Vagina (tissue), 2 donors: ENCODE results near the gene METTL21C. TPM values are rescaled to one million over a fixed set of nuclear protein-coding genes. Genes with fewer than 3 reads are reported as not detected.

Experiments
- DNase-seq, 2 donors: peaks; one replicate each; pipeline ENCODE4 v3.0.0-alpha.2; 2017; ENCODE audit errors: extremely low spot score in 2 of 2
- H3K27ac ChIP-seq: fragments of 200-600 bp; sonication (generic); one replicate; pipeline ENCODE4 v1.5.1; 2019
- H3K27me3 ChIP-seq: fragments of 200-600 bp; sonication (generic); one replicate; pipeline ENCODE4 v1.5.1; 2019
- H3K36me3 ChIP-seq, 2 donors: fragments of 200-600 bp; sonication (generic); one replicate each; pipeline ENCODE4 v1.5.1; 2017 to 2019
- H3K4me1 ChIP-seq: fragments of 200-600 bp; sonication (generic); one replicate; pipeline ENCODE4 v1.5.1; 2019
- H3K4me3 ChIP-seq, 2 donors: fragments of 200-600 bp; sonication (generic); 1 replicate in 1 of 2; 2 replicates in 1 of 2; pipeline ENCODE4 v1.5.1; 2016 to 2019
- H3K9me3 ChIP-seq: fragments of 200-600 bp; sonication (generic); one replicate; pipeline ENCODE4 v1.5.1; 2019
- CTCF ChIP-seq, 3 experiments: fragments of 450-650 bp in 2 of 3; fragments of 200-600 bp in 1 of 3; sonication (generic) in 1 of 3; IDR thresholded peaks; one replicate each; pipeline ENCODE4 v1.5.1; 2017 to 2019; ENCODE audit warnings: antibody characterized with exemption in 3 of 3, mild to moderate bottlenecking in 2 of 3, moderate library complexity in 2 of 3
- POLR2A ChIP-seq, 2 donors: fragments of 450-650 bp; IDR thresholded peaks; one replicate each; pipeline ENCODE4 v1.6.1; 2017; ENCODE audit warnings: antibody characterized with exemption in 2 of 2, mild to moderate bottlenecking in 2 of 2, moderate library complexity in 2 of 2
- POLR2AphosphoS5 ChIP-seq, 2 donors: sonication (generic); formaldehyde crosslinking; IDR thresholded peaks; one replicate each; pipeline ENCODE4 v1.9.0; 2017; ENCODE audit warnings: antibody characterized with exemption in 2 of 2, mild to moderate bottlenecking in 2 of 2, low read depth in 1 of 2; ENCODE audit not compliant: insufficient read depth in 1 of 2
- intact Hi-C: fragments of 100-400 bp; cut with DNase I; formaldehyde crosslinking; loops from one replicate; pipeline ENCODE4 v1.15.1; 2023
- total RNA-seq: library from RNA; depleted of rRNA; stranded (reverse); fragments of >200 nt; gene quantifications from one replicate; pipeline ENCODE4 v1.2.3, GENCODE V29; 2016

The METTL21C gene
- total RNA-seq, 1 donor from 2014 or later = not detected

DNA sequence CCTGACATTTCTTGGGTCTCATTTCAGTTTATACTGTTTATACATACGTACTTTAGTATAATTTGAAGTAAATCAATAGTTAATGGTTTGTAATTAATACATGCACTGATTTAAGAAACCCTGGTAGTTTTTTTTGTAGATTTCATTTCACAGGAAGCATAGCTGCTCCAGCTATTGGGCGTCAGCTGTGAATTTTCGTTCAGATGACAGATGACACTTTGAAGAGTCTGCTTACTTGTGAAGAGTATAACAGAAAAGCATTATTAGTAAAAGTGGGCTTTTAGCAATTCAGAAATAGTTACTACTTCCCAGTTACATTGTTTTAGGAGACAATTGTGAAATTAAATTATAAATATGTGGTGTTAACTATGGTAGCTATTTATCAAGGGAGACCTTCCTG, 44.4 kb downstream of the METTL21C start:
- Histone ChIP-seq H3K36me3 (peaks cover 0 to 20% of the 10 kb centered on the region in 2 donors), H3K9me3 (no peaks in the 10 kb centered on the region)
- intact Hi-C loops = no loop called here

DNA sequence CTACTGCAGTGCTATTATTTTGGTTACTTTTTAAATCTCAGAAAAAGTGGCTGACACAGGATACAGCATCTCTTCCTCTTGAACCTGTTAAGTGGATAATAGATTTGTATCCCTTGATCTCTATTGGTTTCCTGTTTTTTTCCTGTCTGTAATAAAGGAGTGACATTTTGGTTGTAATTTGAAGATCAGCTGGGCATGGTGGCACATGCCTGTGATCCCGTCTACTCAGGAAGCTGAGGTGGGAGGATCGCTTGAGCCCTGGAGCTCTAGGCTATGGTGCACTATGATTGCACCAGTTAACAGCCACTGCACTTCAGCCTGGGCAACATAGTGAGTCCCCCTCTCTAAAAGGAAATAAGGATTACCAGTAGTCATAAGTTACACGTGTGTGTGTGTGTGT, 46.8 kb downstream of the METTL21C start:
- Histone ChIP-seq H3K27ac (no peak overlapping the region), H3K9me3 (no peaks in the 10 kb centered on the region), H3K4me1 (no peaks in the 10 kb centered on the region), H3K36me3 (peaks cover 0 to 29% of the 10 kb centered on the region in 2 donors), H3K4me3 (no peak overlapping the region), H3K27me3 (no peaks in the 10 kb centered on the region)
- DNase-seq = no peak
- TF ChIP-seq POLR2A (IDR thresholded peaks at IDR 0.05) = no peak
- no peak for TF ChIP-seq POLR2AphosphoS5 (IDR thresholded peaks at IDR 0.05; ENCODE audit: insufficient read depth in 1 of 2, low read depth in 1 of 2)
- TF ChIP-seq CTCF (IDR thresholded peaks at IDR 0.05) = no peak
- intact Hi-C loops = no loop called here

More for the DNA sequence above, 44.4 kb downstream of the METTL21C start:
- Histone ChIP-seq H3K27me3 (no peaks in the 10 kb centered on the region), H3K4me3 (no peak overlapping the region), H3K4me1 (no peaks in the 10 kb centered on the region), H3K27ac (no peak overlapping the region)
- no peak for DNase-seq
- TF ChIP-seq POLR2A (IDR thresholded peaks at IDR 0.05) (no peak), POLR2AphosphoS5 (IDR thresholded peaks at IDR 0.05; ENCODE audit: insufficient read depth in 1 of 2, low read depth in 1 of 2) (no peak), CTCF (IDR thresholded peaks at IDR 0.05) (no peak)

DNA sequence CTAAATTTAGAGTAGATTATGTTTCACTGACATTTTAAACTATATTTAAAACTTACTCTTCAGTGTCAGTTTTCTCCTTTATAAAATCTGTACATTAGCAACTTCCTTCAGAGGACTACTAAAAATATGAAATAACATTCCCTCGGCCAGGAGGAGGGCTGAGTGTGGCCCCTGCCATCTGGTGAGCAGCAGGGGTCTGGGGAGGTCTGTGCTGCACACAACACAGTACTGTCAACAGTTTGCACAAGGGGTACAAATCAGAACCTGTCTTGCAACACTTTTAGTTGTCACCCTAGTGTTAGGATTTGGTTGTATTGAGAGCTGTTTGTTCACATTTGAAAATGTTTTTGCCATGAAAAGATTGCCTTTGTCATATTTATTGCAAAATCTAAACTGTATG, 49.1 kb downstream of the METTL21C start:
- peaks cover 0 to 29% of the 10 kb centered on the region in 2 donors for H3K36me3 ChIP-seq
- H3K9me3 ChIP-seq = no peaks in the 10 kb centered on the region
- DNase-seq = no peak
- H3K27me3 ChIP-seq = no peaks in the 10 kb centered on the region
- intact Hi-C loops = no loop called here
- no peaks in the 10 kb centered on the region for H3K4me1 ChIP-seq
- H3K4me3 ChIP-seq = no peak overlapping the region
- TF ChIP-seq POLR2A (IDR thresholded peaks at IDR 0.05) = no peak
- TF ChIP-seq POLR2AphosphoS5 (IDR thresholded peaks at IDR 0.05; ENCODE audit: insufficient read depth in 1 of 2, low read depth in 1 of 2) = no peak
- no peak for TF ChIP-seq CTCF (IDR thresholded peaks at IDR 0.05)
- H3K27ac ChIP-seq = no peak overlapping the region

DNA sequence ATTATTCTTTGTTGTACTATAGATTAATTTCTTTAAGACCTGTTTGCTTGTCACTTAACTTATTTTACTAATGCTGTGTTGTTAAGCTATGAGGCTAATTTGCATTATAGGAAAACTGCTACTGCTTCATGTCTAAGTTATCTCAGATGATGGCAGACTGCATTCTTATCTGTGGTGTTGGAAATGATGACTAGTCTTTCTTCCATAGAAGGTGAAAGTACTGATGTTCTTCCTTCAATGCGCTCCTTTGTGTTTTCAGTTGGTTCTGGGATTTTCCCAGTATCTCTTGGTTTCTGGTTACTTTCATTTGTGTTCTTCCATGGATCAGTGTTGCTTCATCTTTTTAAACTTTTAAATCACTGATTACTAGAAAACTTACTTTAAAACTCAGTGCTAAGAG, 51.2 kb downstream of the METTL21C start:
- Histone ChIP-seq H3K36me3 (peaks cover 0 to 27% of the 10 kb centered on the region in 2 donors), H3K9me3 (no peaks in the 10 kb centered on the region), H3K27me3 (no peaks in the 10 kb centered on the region), H3K4me3 (no peak overlapping the region), H3K4me1 (no peaks in the 10 kb centered on the region), H3K27ac (no peak overlapping the region)
- TF ChIP-seq POLR2A (IDR thresholded peaks at IDR 0.05) = no peak
- no peak for TF ChIP-seq CTCF (IDR thresholded peaks at IDR 0.05)
- TF ChIP-seq POLR2AphosphoS5 (IDR thresholded peaks at IDR 0.05; ENCODE audit: insufficient read depth in 1 of 2, low read depth in 1 of 2) = no peak
- intact Hi-C loops = no loop called here
- DNase-seq = no peak

- intact Hi-C loops = no loop called here
- TF ChIP-seq CTCF (IDR thresholded peaks at IDR 0.05) (no peak), POLR2A (IDR thresholded peaks at IDR 0.05) (no peak), POLR2AphosphoS5 (IDR thresholded peaks at IDR 0.05; ENCODE audit: insufficient read depth in 1 of 2, low read depth in 1 of 2) (no peak)
- Histone ChIP-seq H3K9me3 (no peaks in the 10 kb centered on the region), H3K4me3 (no peak overlapping the region), H3K27ac (no peak overlapping the region), H3K36me3 (peaks cover 0 to 31% of the 10 kb centered on the region in 2 donors), H3K27me3 (no peaks in the 10 kb centered on the region), H3K4me1 (no peaks in the 10 kb centered on the region)
- no peak for DNase-seq
Observed at GRCh38 chr13:102642475-102642874, 52.4 kb downstream of the METTL21C start.
